GM12878 (cell line): ENCODE results near the gene AP1G2. TPM values are rescaled to one million over a fixed set of nuclear protein-coding genes. Genes with fewer than 3 reads are reported as not detected.

Source experiments
- ATAC-seq: fragments of 200-7000 bp; cut with Tn5 transposase; 3 replicates; pipeline ENCODE4 v1.9.1; 2020; ENCODE audit warnings: mild to moderate bottlenecking, moderate library complexity
- BruUV-seq: library from RNA; stranded (reverse); fragments of 400-500 nt; replicated peaks from 2 replicates; lab custom pipeline; 2021; lab: Mats Ljungman, UMichigan
- CTCF ChIA-PET: fragments of 300-600 bp; sonication (Branson Sonifier 250); formaldehyde crosslinking; extraction: SDS; loops from one replicate; lab custom pipeline; 2021; ENCODE audit warnings: inconsistent platforms; lab: Yijun Ruan, JAX
- POLR2A ChIA-PET: fragments of 350-600 bp; formaldehyde crosslinking; extraction: SDS; loops from one replicate; lab custom pipeline; 2021; ENCODE audit warnings: inconsistent platforms; lab: Charles Lee
- RAD21 ChIA-PET: fragments of 300-600 bp; sonication (Branson Sonifier 250); formaldehyde crosslinking; loops from one replicate; lab custom pipeline; 2023; ENCODE audit warnings: antibody characterized with exemption; ENCODE audit not compliant: unreplicated experiment; lab: Charles Lee
- SMC1A ChIA-PET: fragments of 300-600 bp; sonication (Branson Sonifier 250); formaldehyde crosslinking; loops from one replicate; lab custom pipeline; 2023; ENCODE audit not compliant: unreplicated experiment, uncharacterized antibody; lab: Charles Lee
- DNase-seq: peaks from one replicate; pipeline ENCODE4 v3.0.0-alpha.2; 2011; ENCODE audit warnings: low read depth, low spot score
- FAIRE-seq: peaks from 3 replicates; lab custom pipeline; 2011; peaks lifted over from hg19 to GRCh38; lab: Jason Lieb, UNC
- H2AFZ ChIP-seq: 2 replicates; pipeline ENCODE4 v1.6.0; 2011; ENCODE audit warnings: low read depth, low read length, control low read depth; ENCODE audit not compliant: control insufficient read depth
- H3K27ac ChIP-seq: 2 replicates; pipeline ENCODE4 v1.5.1; 2011; ENCODE audit warnings: control low read depth; ENCODE audit not compliant: control insufficient read depth, insufficient read depth
- H3K27me3 ChIP-seq, 2 experiments: replicated peaks in 1 of 2; 2 replicates each; pipeline versions ENCODE4 v1.6.0 to v1.6.1; 2011; ENCODE audit warnings: low read length in 1 of 2; ENCODE audit not compliant: control insufficient read depth in 2 of 2, insufficient read depth in 2 of 2
- H3K36me3 ChIP-seq, 2 experiments: 2 replicates each; pipeline ENCODE4 v1.5.1; 2011; ENCODE audit warnings: low read length in 1 of 2; ENCODE audit not compliant: control insufficient read depth in 2 of 2, insufficient read depth in 2 of 2
- H3K4me1 ChIP-seq: 2 replicates; pipeline ENCODE4 v1.6.1; 2011; ENCODE audit warnings: mild to moderate bottlenecking, low read length, moderate library complexity, mixed read lengths; ENCODE audit not compliant: control insufficient read depth, insufficient read depth
- H3K4me2 ChIP-seq: 2 replicates; pipeline ENCODE4 v1.6.0; 2011; ENCODE audit warnings: control low read depth; ENCODE audit not compliant: control insufficient read depth, insufficient read depth
- H3K4me3 ChIP-seq: fragments of 200-600 bp; sonication (generic); 2 replicates; pipeline ENCODE4 v1.5.1; 2016
- H3K79me2 ChIP-seq: 2 replicates; pipeline ENCODE4 v1.6.0; 2011; ENCODE audit warnings: low read length; ENCODE audit not compliant: control insufficient read depth, insufficient read depth
- H3K9ac ChIP-seq: 2 replicates; pipeline ENCODE4 v1.8.0; 2011; ENCODE audit warnings: low read length, control low read depth, mixed read lengths; ENCODE audit not compliant: control insufficient read depth, insufficient read depth
- H3K9me3 ChIP-seq: replicated peaks from 3 replicates; pipeline ENCODE4 v1.5.1; 2011; ENCODE audit warnings: mild to moderate bottlenecking, low read length; ENCODE audit not compliant: control insufficient read depth, insufficient read depth
- H4K20me1 ChIP-seq: 2 replicates; pipeline ENCODE4 v1.6.0; 2011; ENCODE audit not compliant: control insufficient read depth, insufficient read depth
- EZH2 ChIP-seq: IDR thresholded peaks from 2 replicates; pipeline ENCODE4 v1.6.1; 2012; ENCODE audit warnings: low read depth, mild to moderate bottlenecking, control low read depth, inconsistent platforms, low read length, borderline replicate concordance; ENCODE audit not compliant: control insufficient read depth
- NFYA ChIP-seq: IDR thresholded peaks from 2 replicates; pipeline ENCODE4 v1.6.1; 2011; ENCODE audit warnings: low read depth, mild to moderate bottlenecking, low read length, improper control_type of control experiment, borderline replicate concordance
- SIN3A ChIP-seq: IDR thresholded peaks from 2 replicates; pipeline ENCODE4 v1.6.1; 2012; ENCODE audit warnings: low read depth, low read length, improper control_type of control experiment
- TBL1XR1 ChIP-seq: IDR thresholded peaks from 2 replicates; pipeline ENCODE4 v1.6.1; 2012; ENCODE audit warnings: low read depth, low read length, improper control_type of control experiment
- ZNF622 ChIP-seq: fragments of 450-650 bp; IDR thresholded peaks from 2 replicates; pipeline ENCODE4 v1.6.1; 2017; ENCODE audit warnings: mild to moderate bottlenecking, inconsistent platforms
- WGBS: methylation state at CpG from one replicate; pipeline ENCODE4 v1.1.6; 2016; ENCODE audit warnings: low lambda C conversion rate; ENCODE audit not compliant: insufficient replicate concordance, insufficient coverage; ENCODE audit errors: missing lambda C conversion rate; 5-methylcytosine and 5-hydroxymethylcytosine counted together
- in situ Hi-C: fragments of 300-500 bp; cut with MboI; formaldehyde crosslinking; loops from 9 replicates; pipeline ENCODE4 v1.14.3; 2018; ENCODE audit warnings: mixed read lengths
- intact Hi-C: fragments of 100-400 bp; cut with micrococcal nuclease; formaldehyde crosslinking; loops from one replicate; pipeline ENCODE4 v1.14.2; 2022; ENCODE audit not compliant: unreplicated experiment
- polyA plus RNA-seq, 11 experiments: library from polyadenylated mRNA; depleted of rRNA in 4 of 11; unstranded in 6 of 11; stranded (reverse) in 5 of 11; fragments of >200 nt; fragmentation: Nextera tagmentation in 4 of 11; fragmentation: Illumina TruSeq in 1 of 11; extraction: Ambion mirVana in 4 of 11; extraction: Trizol in 1 of 11; gene quantifications; 1 replicate in 1 of 11; 2 replicates in 10 of 11; pipeline versions ENCODE4 v1.2.1 to v1.2.3, GENCODE V29; 2011 to 2016; ENCODE audit warnings: inconsistent platforms in 2 of 11, missing spikeins in 2 of 11, low read depth in 1 of 11
- total RNA-seq, 4 experiments: library from RNA; depleted of rRNA in 3 of 4; stranded (reverse); fragments of >200 nt in 3 of 4; fragmentation: Illumina TruSeq in 1 of 4; extraction: Trizol in 1 of 4; gene quantifications; 2 replicates each; pipeline versions ENCODE4 v1.2.1 to v1.2.3, GENCODE V29; 2013 to 2021

Gene AP1G2
- total and polyA plus RNA-seq, 10 of the 15 experiments (the other 5 are each of a cell fraction or from before 2014, with no cell fraction given): 41.5 to 146 (median 103) TPM

GRCh38 chr14:23612802-23613201 is 45.2 kb upstream of the AP1G2 start:
- Histone ChIP-seq H3K9ac (no peak overlapping the region), H3K27me3 (no peaks in the 10 kb centered on the region), H3K27ac (no peak overlapping the region), H3K36me3 (no peaks in the 10 kb centered on the region), H3K4me1 (no peaks in the 10 kb centered on the region), H3K4me3 (no peak overlapping the region), H4K20me1 (no peaks in the 10 kb centered on the region), H2AFZ (no peak overlapping the region), H3K4me2 (no peak overlapping the region), H3K9me3 (peaks cover 3% of the 10 kb centered on the region; the same call in 2 of the 3 replicates), H3K79me2 (no peaks in the 10 kb centered on the region)
- ATAC-seq (no peak), DNase-seq (no peak), FAIRE-seq (no peak)
- 100% methylated on average over 1 of the region's 1 CpG for WGBS
- no peak for TF ChIP-seq NFYA
- no peak for TF ChIP-seq SIN3A
- TF ChIP-seq EZH2: no peak
- BruUV-seq: no TSS peak
- POLR2A ChIA-PET: no interaction called here
- CTCF ChIA-PET: interaction anchor here (0.7 to 6.3 kb wide), 4 partner anchors 19 to 470 kb away, joined by 3 to 67 read pairs (median 8); no protein-coding TSS in a partner anchor
- intact Hi-C loops: no loop called here
- SMC1A ChIA-PET: interaction anchor here (0.6 to 3.2 kb wide), 3 partner anchors 19 to 283 kb away, joined by 3 to 22 read pairs (median 5); no protein-coding TSS in a partner anchor
- in situ Hi-C loops: no loop called here
- RAD21 ChIA-PET: interaction anchor here (1.1 kb wide), 1 partner anchor 44 kb away, joined by 3 read pairs; no protein-coding TSS in a partner anchor

GRCh38 chr14:23612354-23612732 is 44.8 kb upstream of the AP1G2 start:
- Histone ChIP-seq H3K4me2 (no peak overlapping the region), H3K27me3 (no peaks in the 10 kb centered on the region), H3K36me3 (no peaks in the 10 kb centered on the region), H2AFZ (no peak overlapping the region), H3K4me3 (no peak overlapping the region), H4K20me1 (no peaks in the 10 kb centered on the region), H3K9ac (no peak overlapping the region), H3K4me1 (peaks cover 4% of the 10 kb centered on the region), H3K27ac (no peak overlapping the region), H3K9me3 (peaks cover 3% of the 10 kb centered on the region; the same call in 2 of the 3 replicates), H3K79me2 (no peaks in the 10 kb centered on the region)
- POLR2A ChIA-PET: no interaction called here
- in situ Hi-C loops (no loop called here), intact Hi-C loops (no loop called here)
- no peak for ATAC-seq
- DNase-seq: no peak
- CTCF ChIA-PET: interaction anchor here (1.6 to 6.3 kb wide), 3 partner anchors 20 to 54 kb away, joined by 5 to 67 read pairs (median 10); no protein-coding TSS in a partner anchor
- 65% methylated on average over 4 of the region's 4 CpGs for WGBS
- SMC1A ChIA-PET: interaction anchor here (0.6 to 3.2 kb wide), 5 partner anchors 13 to 954 kb away, joined by 3 to 22 read pairs (median 3); no protein-coding TSS in a partner anchor
- no TSS peak for BruUV-seq
- FAIRE-seq: no peak
- RAD21 ChIA-PET: interaction anchor here (1.1 kb wide), 1 partner anchor 44 kb away, joined by 3 read pairs; no protein-coding TSS in a partner anchor
- TF ChIP-seq ZNF622 (no peak), TBL1XR1 (no peak)
